ENCODE results near the gene HYLS1.

DNA sequence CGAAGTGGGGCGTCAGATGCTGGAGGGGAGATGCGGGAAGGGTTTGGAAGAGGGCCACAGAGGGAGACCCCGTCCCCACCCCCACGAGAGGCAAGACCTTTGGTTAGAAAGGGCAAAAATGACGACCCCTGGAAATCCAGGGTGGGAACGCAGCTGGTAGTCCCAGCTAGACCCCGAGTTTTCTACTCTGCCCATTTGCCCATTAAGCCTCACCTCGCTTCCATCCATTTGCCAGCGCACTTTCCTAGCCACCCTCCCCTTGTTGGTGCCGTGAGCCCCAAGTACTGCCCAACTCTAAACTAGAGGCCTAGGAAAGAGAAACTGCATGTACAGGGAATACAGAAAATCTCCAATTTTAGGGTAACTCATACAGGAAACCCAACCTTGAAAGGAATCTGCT is 17.2 kb downstream of the HYLS1 start:
- TF ChIP-seq, protein P1, sequence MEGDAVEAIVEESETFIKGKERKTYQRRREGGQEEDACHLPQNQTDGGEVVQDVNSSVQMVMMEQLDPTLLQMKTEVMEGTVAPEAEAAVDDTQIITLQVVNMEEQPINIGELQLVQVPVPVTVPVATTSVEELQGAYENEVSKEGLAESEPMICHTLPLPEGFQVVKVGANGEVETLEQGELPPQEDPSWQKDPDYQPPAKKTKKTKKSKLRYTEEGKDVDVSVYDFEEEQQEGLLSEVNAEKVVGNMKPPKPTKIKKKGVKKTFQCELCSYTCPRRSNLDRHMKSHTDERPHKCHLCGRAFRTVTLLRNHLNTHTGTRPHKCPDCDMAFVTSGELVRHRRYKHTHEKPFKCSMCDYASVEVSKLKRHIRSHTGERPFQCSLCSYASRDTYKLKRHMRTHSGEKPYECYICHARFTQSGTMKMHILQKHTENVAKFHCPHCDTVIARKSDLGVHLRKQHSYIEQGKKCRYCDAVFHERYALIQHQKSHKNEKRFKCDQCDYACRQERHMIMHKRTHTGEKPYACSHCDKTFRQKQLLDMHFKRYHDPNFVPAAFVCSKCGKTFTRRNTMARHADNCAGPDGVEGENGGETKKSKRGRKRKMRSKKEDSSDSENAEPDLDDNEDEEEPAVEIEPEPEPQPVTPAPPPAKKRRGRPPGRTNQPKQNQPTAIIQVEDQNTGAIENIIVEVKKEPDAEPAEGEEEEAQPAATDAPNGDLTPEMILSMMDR (conservative IDR thresholded peaks at IDR 0.05; ENCODE audit: low read depth in 2 of 2) = no peak
- TF ChIP-seq EZH2phosphoT487 (IDR thresholded peaks at IDR 0.05; ENCODE audit: unreplicated experiment) = no peak
- TF ChIP-seq ZNF114 (CRISPR knock-in tag; IDR thresholded peaks at IDR 0.05) = no peak
- no peak for TF ChIP-seq CREB1 (CRISPR knock-in tag; IDR thresholded peaks at IDR 0.05; ENCODE audit: low read depth)
- no peak for TF ChIP-seq EZH2 (IDR thresholded peaks at IDR 0.05; ENCODE audit: low read depth, unreplicated experiment)
- TF ChIP-seq, protein P2, sequence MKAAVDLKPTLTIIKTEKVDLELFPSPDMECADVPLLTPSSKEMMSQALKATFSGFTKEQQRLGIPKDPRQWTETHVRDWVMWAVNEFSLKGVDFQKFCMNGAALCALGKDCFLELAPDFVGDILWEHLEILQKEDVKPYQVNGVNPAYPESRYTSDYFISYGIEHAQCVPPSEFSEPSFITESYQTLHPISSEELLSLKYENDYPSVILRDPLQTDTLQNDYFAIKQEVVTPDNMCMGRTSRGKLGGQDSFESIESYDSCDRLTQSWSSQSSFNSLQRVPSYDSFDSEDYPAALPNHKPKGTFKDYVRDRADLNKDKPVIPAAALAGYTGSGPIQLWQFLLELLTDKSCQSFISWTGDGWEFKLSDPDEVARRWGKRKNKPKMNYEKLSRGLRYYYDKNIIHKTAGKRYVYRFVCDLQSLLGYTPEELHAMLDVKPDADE (IDR thresholded peaks at IDR 0.05) = no peak
- TF ChIP-seq, protein P3, sequence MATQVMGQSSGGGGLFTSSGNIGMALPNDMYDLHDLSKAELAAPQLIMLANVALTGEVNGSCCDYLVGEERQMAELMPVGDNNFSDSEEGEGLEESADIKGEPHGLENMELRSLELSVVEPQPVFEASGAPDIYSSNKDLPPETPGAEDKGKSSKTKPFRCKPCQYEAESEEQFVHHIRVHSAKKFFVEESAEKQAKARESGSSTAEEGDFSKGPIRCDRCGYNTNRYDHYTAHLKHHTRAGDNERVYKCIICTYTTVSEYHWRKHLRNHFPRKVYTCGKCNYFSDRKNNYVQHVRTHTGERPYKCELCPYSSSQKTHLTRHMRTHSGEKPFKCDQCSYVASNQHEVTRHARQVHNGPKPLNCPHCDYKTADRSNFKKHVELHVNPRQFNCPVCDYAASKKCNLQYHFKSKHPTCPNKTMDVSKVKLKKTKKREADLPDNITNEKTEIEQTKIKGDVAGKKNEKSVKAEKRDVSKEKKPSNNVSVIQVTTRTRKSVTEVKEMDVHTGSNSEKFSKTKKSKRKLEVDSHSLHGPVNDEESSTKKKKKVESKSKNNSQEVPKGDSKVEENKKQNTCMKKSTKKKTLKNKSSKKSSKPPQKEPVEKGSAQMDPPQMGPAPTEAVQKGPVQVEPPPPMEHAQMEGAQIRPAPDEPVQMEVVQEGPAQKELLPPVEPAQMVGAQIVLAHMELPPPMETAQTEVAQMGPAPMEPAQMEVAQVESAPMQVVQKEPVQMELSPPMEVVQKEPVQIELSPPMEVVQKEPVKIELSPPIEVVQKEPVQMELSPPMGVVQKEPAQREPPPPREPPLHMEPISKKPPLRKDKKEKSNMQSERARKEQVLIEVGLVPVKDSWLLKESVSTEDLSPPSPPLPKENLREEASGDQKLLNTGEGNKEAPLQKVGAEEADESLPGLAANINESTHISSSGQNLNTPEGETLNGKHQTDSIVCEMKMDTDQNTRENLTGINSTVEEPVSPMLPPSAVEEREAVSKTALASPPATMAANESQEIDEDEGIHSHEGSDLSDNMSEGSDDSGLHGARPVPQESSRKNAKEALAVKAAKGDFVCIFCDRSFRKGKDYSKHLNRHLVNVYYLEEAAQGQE (IDR thresholded peaks at IDR 0.05; ENCODE audit: unreplicated experiment) = no peak
- no peak for TF ChIP-seq POLR2AphosphoS5 (IDR thresholded peaks at IDR 0.05; ENCODE audit: low read depth)
- no peak for TF ChIP-seq NANOG (IDR thresholded peaks at IDR 0.05; ENCODE audit: borderline replicate concordance)
- no peak for TF ChIP-seq STAT1 (IDR thresholded peaks at IDR 0.05; ENCODE audit: unreplicated experiment)
- TF ChIP-seq JUNB (IDR thresholded peaks at IDR 0.05; ENCODE audit: unreplicated experiment) = no peak
- no peak for TF ChIP-seq ZNF331 (CRISPR knock-in tag; IDR thresholded peaks at IDR 0.05; ENCODE audit: low read depth)

Data from GM23338 (cell line).